ENCODE results near the gene AKAP10.
A peak's percentile ranks its signal among the peaks of the same experiment; 100 is the strongest.
"Not testable (repeated sequence)": the region's sequence is repeated elsewhere in the genome, so short reads cannot be mapped to it uniquely, and the experiment has no call there.

The AKAP10 gene

GRCh38 chr17:19975601-19976000 lies 2.0 kb downstream of the AKAP10 start:
- no peaks in the 10 kb centered on the region; the same call in 1 of the 2 replicates for H3K27me3 ChIP-seq (ENCODE audit: insufficient read depth, low read length)
- H3F3A ChIP-seq (ENCODE audit: insufficient read depth, low read length): no peaks in the 10 kb centered on the region
- no peaks in the 10 kb centered on the region for H3K9me2 ChIP-seq (ENCODE audit: low read depth, low read length)
- H3K9me3 ChIP-seq (ENCODE audit: low read length): no peaks in the 10 kb centered on the region
- no peak overlapping the region for H3K27ac ChIP-seq (ENCODE audit: low read depth, low read length, poor library complexity, severe bottlenecking)
- no peaks in the 10 kb centered on the region for H4K20me1 ChIP-seq (ENCODE audit: insufficient read depth, low read length)
- H3K79me2 ChIP-seq (ENCODE audit: insufficient read depth, low read length): peaks cover 61% of the 10 kb centered on the region
- H3K36me3 ChIP-seq (ENCODE audit: insufficient read depth, low read length): peaks cover 47% of the 10 kb centered on the region
- no peak overlapping the region for H3K4me3 ChIP-seq (ENCODE audit: low read depth, low read length, poor library complexity, severe bottlenecking)
- H3K4me2 ChIP-seq (ENCODE audit: low read length): peak overlapping the region; percentile 0; the same call in 1 of the 2 replicates
- no peak overlapping the region for H2AFZ ChIP-seq (ENCODE audit: low read length)
- H3K4me1 ChIP-seq (ENCODE audit: insufficient read depth, low read length, severe bottlenecking): peaks cover 21% of the 10 kb centered on the region
- no peak overlapping the region for H3K9ac ChIP-seq (ENCODE audit: low read length)
- TF ChIP-seq EZH2 (IDR thresholded peaks at IDR 0.05; ENCODE audit: borderline replicate concordance, low read length): no peak
- TF ChIP-seq CTCF (IDR thresholded peaks at IDR 0.05; ENCODE audit: low read length): no peak

DNA sequence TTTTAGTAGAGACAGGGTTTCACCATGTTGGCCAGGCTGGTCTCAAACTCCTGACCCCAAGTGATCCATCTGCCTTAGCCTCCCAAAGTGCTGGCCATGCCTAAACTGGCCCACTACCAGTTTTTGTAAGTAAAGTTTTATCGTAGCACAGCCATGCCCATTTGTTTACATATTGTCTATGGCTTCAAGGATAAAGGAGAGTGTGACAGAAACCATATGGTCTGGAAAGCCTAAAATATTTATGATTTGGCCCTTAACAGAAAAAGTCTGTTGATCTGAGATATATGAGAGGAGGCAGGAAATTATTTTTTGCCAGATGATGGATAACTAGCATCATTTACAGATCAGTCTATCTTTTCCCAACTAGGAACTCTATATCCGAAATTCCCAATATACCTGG lies 4.5 kb downstream of the AKAP10 start:
- Histone ChIP-seq H3K27ac (ENCODE audit: low read depth, low read length, poor library complexity, severe bottlenecking) (no peak overlapping the region), H3K9me2 (ENCODE audit: low read depth, low read length) (no peaks in the 10 kb centered on the region), H3K4me2 (ENCODE audit: low read length) (no peak overlapping the region), H4K20me1 (ENCODE audit: insufficient read depth, low read length) (no peaks in the 10 kb centered on the region), H3K27me3 (ENCODE audit: insufficient read depth, low read length) (no peaks in the 10 kb centered on the region), H3F3A (ENCODE audit: insufficient read depth, low read length) (no peaks in the 10 kb centered on the region), H2AFZ (ENCODE audit: low read length) (no peak overlapping the region), H3K4me1 (ENCODE audit: insufficient read depth, low read length, severe bottlenecking) (peaks cover 15% of the 10 kb centered on the region), H3K79me2 (ENCODE audit: insufficient read depth, low read length) (peaks cover 79% of the 10 kb centered on the region), H3K36me3 (ENCODE audit: insufficient read depth, low read length) (peaks cover 70% of the 10 kb centered on the region), H3K9ac (ENCODE audit: low read length) (no peak overlapping the region), H3K9me3 (ENCODE audit: low read length) (no peaks in the 10 kb centered on the region), H3K4me3 (ENCODE audit: low read depth, low read length, poor library complexity, severe bottlenecking) (no peak overlapping the region)
- no peak for TF ChIP-seq EZH2 (IDR thresholded peaks at IDR 0.05; ENCODE audit: borderline replicate concordance, low read length)
- no peak for TF ChIP-seq CTCF (IDR thresholded peaks at IDR 0.05; ENCODE audit: low read length)

GRCh38 chr17:19962954-19963353 lies 14.7 kb downstream of the AKAP10 start:
- not testable (repeated sequence) for H3K9me3 ChIP-seq (ENCODE audit: low read length); H2AFZ ChIP-seq (ENCODE audit: low read length); H3K4me3 ChIP-seq (ENCODE audit: low read depth, low read length, poor library complexity, severe bottlenecking); H4K20me1 ChIP-seq (ENCODE audit: insufficient read depth, low read length); H3K79me2 ChIP-seq (ENCODE audit: insufficient read depth, low read length); H3K4me2 ChIP-seq (ENCODE audit: low read length); H3K27me3 ChIP-seq (ENCODE audit: insufficient read depth, low read length); H3F3A ChIP-seq (ENCODE audit: insufficient read depth, low read length); H3K9ac ChIP-seq (ENCODE audit: low read length); H3K4me1 ChIP-seq (ENCODE audit: insufficient read depth, low read length, severe bottlenecking); H3K9me2 ChIP-seq (ENCODE audit: low read depth, low read length); H3K27ac ChIP-seq (ENCODE audit: low read depth, low read length, poor library complexity, severe bottlenecking)
- peaks cover 77% of the 10 kb centered on the region for H3K36me3 ChIP-seq (ENCODE audit: insufficient read depth, low read length)

GRCh38 chr17:19958023-19958422 lies 19.6 kb downstream of the AKAP10 start:
- Histone ChIP-seq H3K4me3 (ENCODE audit: low read depth, low read length, poor library complexity, severe bottlenecking) (no peak overlapping the region), H3K9ac (ENCODE audit: low read length) (no peak overlapping the region), H3K9me3 (ENCODE audit: low read length) (no peaks in the 10 kb centered on the region), H3F3A (ENCODE audit: insufficient read depth, low read length) (no peaks in the 10 kb centered on the region), H3K9me2 (ENCODE audit: low read depth, low read length) (no peaks in the 10 kb centered on the region), H3K79me2 (ENCODE audit: insufficient read depth, low read length) (peaks cover 47% of the 10 kb centered on the region), H3K27me3 (ENCODE audit: insufficient read depth, low read length) (no peaks in the 10 kb centered on the region), H3K4me2 (ENCODE audit: low read length) (no peak overlapping the region), H3K4me1 (ENCODE audit: insufficient read depth, low read length, severe bottlenecking) (no peaks in the 10 kb centered on the region), H3K36me3 (ENCODE audit: insufficient read depth, low read length) (peaks cover 95% of the 10 kb centered on the region), H3K27ac (ENCODE audit: low read depth, low read length, poor library complexity, severe bottlenecking) (no peak overlapping the region), H2AFZ (ENCODE audit: low read length) (no peak overlapping the region), H4K20me1 (ENCODE audit: insufficient read depth, low read length) (0 out of 2 replicates have a peak, but pooled peaks cover 2% of the 10 kb centered on the region)
- no peak for TF ChIP-seq CTCF (IDR thresholded peaks at IDR 0.05; ENCODE audit: low read length)
- TF ChIP-seq EZH2 (IDR thresholded peaks at IDR 0.05; ENCODE audit: borderline replicate concordance, low read length): no peak

Data from OCI-LY1 (cell line).